ENCODE measurements around the gene BLOC1S3.

GRCh38 chr19:45163751-45164460 is 14.7 kb upstream of the BLOC1S3 start:
- TF ChIP-seq ZFX (IDR thresholded peaks at IDR 0.05; ENCODE audit: borderline replicate concordance) (no peak), CTCF (IDR thresholded peaks at IDR 0.05) (no peak)
